Activated T-cell treated with anti-CD3 and anti-CD28 coated beads for 4 hours (primary cell): ENCODE data around the gene NCLN.
"Not testable (repeated sequence)": the region's sequence is repeated elsewhere in the genome, so short reads cannot be mapped to it uniquely, and the experiment has no call there.

ENCODE experiments used
- DNase-seq: peaks from one replicate; pipeline ENCODE4 v3.0.0-alpha.2; 2020

Gene NCLN

GRCh38 chr19:3202346-3202745 is 16.6 kb downstream of the NCLN start:
- no peak for DNase-seq

- not testable (repeated sequence) for DNase-seq
Observed at GRCh38 chr19:3202895-3203294, 17.2 kb downstream of the NCLN start.

- DNase-seq: no peak
Observed at GRCh38 chr19:3203805-3204645, 18.3 kb downstream of the NCLN start.

GRCh38 chr19:3204646-3205275 is 19.0 kb downstream of the NCLN start:
- DNase-seq: no peak

- no peak for DNase-seq
Observed at GRCh38 chr19:3206216-3206953, 20.7 kb downstream of the NCLN start.

GRCh38 chr19:3207461-3208242 is 21.9 kb downstream of the NCLN start:
- DNase-seq: no peak

- DNase-seq: no peak
Observed at GRCh38 chr19:3208317-3209207, 22.8 kb downstream of the NCLN start.

GRCh38 chr19:3210347-3211017 is 24.8 kb downstream of the NCLN start:
- peak; percentile 69 for DNase-seq

GRCh38 chr19:3211191-3211590 is 25.5 kb downstream of the NCLN start:
- no peak for DNase-seq

- no peak for DNase-seq
Observed at GRCh38 chr19:3213159-3213558, 27.4 kb downstream of the NCLN start.

- no peak for DNase-seq
Observed at GRCh38 chr19:3216874-3217273, 31.1 kb downstream of the NCLN start.

- DNase-seq: no peak
Observed at GRCh38 chr19:3220576-3220975, 34.8 kb downstream of the NCLN start.

- DNase-seq: not testable (repeated sequence)
Observed at GRCh38 chr19:3221576-3221975, 35.8 kb downstream of the NCLN start.

- DNase-seq: no peak
Observed at GRCh38 chr19:3222709-3223108, 37.0 kb downstream of the NCLN start.

- DNase-seq: peak; percentile 52
Observed at GRCh38 chr19:3224346-3225168, 38.8 kb downstream of the NCLN start, which contains the start of gene CELF5. Gene CELF5 (plus strand): TSS chr19:3224661. CDS start chr19:3224740, 79 bp downstream.

GRCh38 chr19:3225169-3225485 is 39.4 kb downstream of the NCLN start:
- no peak for DNase-seq

- no peak for DNase-seq
Observed at GRCh38 chr19:3225677-3226093, 40.0 kb downstream of the NCLN start.

GRCh38 chr19:3227054-3227626 is 41.4 kb downstream of the NCLN start:
- no peak for DNase-seq

GRCh38 chr19:3229346-3229743 is 43.6 kb downstream of the NCLN start:
- DNase-seq: no peak
